WTC11 (cell line): Measurements from ENCODE around the gene ZC3H4. TPM values are rescaled to one million over a fixed set of nuclear protein-coding genes. Genes with fewer than 3 reads are reported as not detected.

ENCODE experiments used
- ARID4B ChIP-seq: sonication (generic); formaldehyde crosslinking; IDR thresholded peaks from 2 replicates; pipeline ENCODE4 v1.8.0; 2023; ENCODE audit warnings: missing genetic modification reagents, mild to moderate bottlenecking, borderline replicate concordance
- ATF3 ChIP-seq: sonication (generic); formaldehyde crosslinking; conservative IDR thresholded peaks from 2 replicates; pipeline ENCODE4 v1.8.1; 2022; ENCODE audit warnings: mild to moderate bottlenecking, missing genetic modification reagents
- ATF6 ChIP-seq: sonication (generic); formaldehyde crosslinking; IDR thresholded peaks from 2 replicates; pipeline ENCODE4 v1.8.1; 2023; ENCODE audit warnings: mild to moderate bottlenecking, missing genetic modification reagents
- E2F4 ChIP-seq: sonication (generic); formaldehyde crosslinking; IDR thresholded peaks from 2 replicates; pipeline ENCODE4 v1.8.1; 2022; ENCODE audit warnings: low read depth, mild to moderate bottlenecking, moderate library complexity, missing genetic modification reagents, borderline replicate concordance
- E2F5 ChIP-seq: sonication (generic); formaldehyde crosslinking; IDR thresholded peaks from 2 replicates; pipeline ENCODE4 v1.8.1; 2022; ENCODE audit warnings: mild to moderate bottlenecking, moderate library complexity, missing genetic modification reagents
- ERG ChIP-seq: fragments of 250-450 bp; sonication (Bioruptor Pico); IDR thresholded peaks from 2 replicates; pipeline ENCODE4 v1.8.0; 2021; ENCODE audit warnings: mild to moderate bottlenecking
- FOXK1 ChIP-seq: sonication (generic); formaldehyde crosslinking; IDR thresholded peaks from 2 replicates; pipeline ENCODE4 v1.8.0; 2022; ENCODE audit warnings: mild to moderate bottlenecking, moderate library complexity, missing genetic modification reagents
- GABPB1 ChIP-seq: sonication (generic); formaldehyde crosslinking; IDR thresholded peaks from 2 replicates; pipeline ENCODE4 v1.8.1; 2023; ENCODE audit warnings: mild to moderate bottlenecking, missing genetic modification reagents
- IRF2 ChIP-seq: sonication (generic); formaldehyde crosslinking; IDR thresholded peaks from 2 replicates; pipeline ENCODE4 v1.8.0; 2022; ENCODE audit warnings: low read depth, missing genetic modification reagents, borderline replicate concordance
- NFATC4 ChIP-seq: fragments of 250-450 bp; sonication (Bioruptor Pico); IDR thresholded peaks from 2 replicates; pipeline ENCODE4 v1.9.0; 2021; ENCODE audit warnings: mild to moderate bottlenecking
- NFYB ChIP-seq: sonication (generic); formaldehyde crosslinking; conservative IDR thresholded peaks from 2 replicates; pipeline ENCODE4 v1.8.0; 2022; ENCODE audit warnings: low read depth, missing genetic modification reagents
- NR2C2 ChIP-seq: sonication (generic); formaldehyde crosslinking; IDR thresholded peaks from 2 replicates; pipeline ENCODE4 v1.8.0; 2022; ENCODE audit warnings: mild to moderate bottlenecking, missing genetic modification reagents
- PRDM15 ChIP-seq: sonication (generic); formaldehyde crosslinking; IDR thresholded peaks from 2 replicates; pipeline ENCODE4 v1.8.0; 2022; ENCODE audit warnings: missing genetic modification reagents
- PREB ChIP-seq: sonication (generic); formaldehyde crosslinking; IDR thresholded peaks from 2 replicates; pipeline ENCODE4 v1.8.1; 2022; ENCODE audit warnings: mild to moderate bottlenecking, missing genetic modification reagents, moderate library complexity, borderline replicate concordance
- RELA ChIP-seq: sonication (generic); formaldehyde crosslinking; IDR thresholded peaks from 2 replicates; pipeline ENCODE4 v1.8.1; 2022; ENCODE audit warnings: missing genetic modification reagents, mild to moderate bottlenecking, borderline replicate concordance
- RORB ChIP-seq: fragments of 250-450 bp; sonication (Bioruptor Pico); IDR thresholded peaks from 2 replicates; pipeline ENCODE4 v1.9.0; 2021; ENCODE audit warnings: mild to moderate bottlenecking
- SMAD4 ChIP-seq: sonication (generic); formaldehyde crosslinking; IDR thresholded peaks from 2 replicates; pipeline ENCODE4 v1.8.0; 2022; ENCODE audit warnings: mild to moderate bottlenecking, missing genetic modification reagents
- SP1 ChIP-seq: sonication (generic); formaldehyde crosslinking; conservative IDR thresholded peaks from 2 replicates; pipeline ENCODE4 v1.8.1; 2022; ENCODE audit warnings: missing genetic modification reagents
- ZMAT4 ChIP-seq: fragments of 250-450 bp; sonication (Bioruptor Pico); IDR thresholded peaks from 2 replicates; pipeline ENCODE4 v1.9.0; 2021; ENCODE audit warnings: mild to moderate bottlenecking
- ZNF219 ChIP-seq: sonication (generic); formaldehyde crosslinking; IDR thresholded peaks from 2 replicates; pipeline ENCODE4 v1.8.0; 2023; ENCODE audit warnings: missing genetic modification reagents, mild to moderate bottlenecking, borderline replicate concordance
- ZNF317 ChIP-seq: sonication (generic); formaldehyde crosslinking; IDR thresholded peaks from 2 replicates; pipeline ENCODE4 v1.8.1; 2023; ENCODE audit warnings: low read depth, mild to moderate bottlenecking, moderate library complexity, missing genetic modification reagents, borderline replicate concordance
- total RNA-seq: library from RNA; stranded (reverse); gene quantifications from 3 replicates; pipeline ENCODE4 v1.2.3, GENCODE V29; 2021

Gene ZC3H4
- total RNA-seq, 1 experiment from 2014 or later, result 67.2 TPM

GRCh38 chr19:47130589-47131227, 17.1 kb upstream of the ZC3H4 start, which contains the start of gene SAE1 (continued):
- TF ChIP-seq E2F4 (CRISPR knock-in tag) (no peak), ATF6 (CRISPR knock-in tag) (no peak), ARID4B (CRISPR knock-in tag) (peak; percentile 37; the same call in 1 of the 2 replicates), NR2C2 (CRISPR knock-in tag) (no peak), NFYB (peak; percentile 7), NFATC4 (CRISPR knock-in tag) (no peak), PREB (CRISPR knock-in tag) (no peak), IRF2 (no peak), FOXK1 (CRISPR knock-in tag) (peak; percentile 70), ZMAT4 (CRISPR knock-in tag) (no peak), RELA (CRISPR knock-in tag) (peak; percentile 62; the same call in 1 of the 2 replicates), ATF3 (CRISPR knock-in tag) (no peak), ERG (CRISPR knock-in tag) (no peak), GABPB1 (CRISPR knock-in tag) (peak; percentile 54; the same call in 1 of the 2 replicates), RORB (CRISPR knock-in tag) (no peak), E2F5 (CRISPR knock-in tag) (peak; percentile 79), SP1 (CRISPR knock-in tag) (peak; percentile 72), ZNF219 (CRISPR knock-in tag) (no peak), PRDM15 (CRISPR knock-in tag) (no peak), SMAD4 (CRISPR knock-in tag) (no peak), ZNF317 (CRISPR knock-in tag) (0 out of 2 replicates have a peak, but pooled peaks have one; percentile 22)
